HG02870 (cell line): Measurements from ENCODE around the gene CXorf58.
"Not testable (repeated sequence)": the region's sequence is repeated elsewhere in the genome, so short reads cannot be mapped to it uniquely, and the experiment has no call there.

ENCODE experiments used
- ATAC-seq: cut with Tn5 transposase; IDR thresholded peaks from one replicate; pipeline ENCODE4 v1.9.1; 2021; ENCODE audit warnings: mild to moderate bottlenecking, moderate library complexity; ENCODE audit not compliant: unreplicated experiment

Gene CXorf58

GRCh38 chrX:23907498-23908218 is at the start of gene CXorf58, which contains the start of gene APOO:
TSS of gene CXorf58 (plus strand) at chrX:23908006. CDS start at chrX:23910303, 2,297 bp downstream.
TSS of gene APOO (minus strand) at chrX:23907938. CDS start at chrX:23907702, 236 bp downstream.
- peak; percentile 82 for ATAC-seq

GRCh38 chrX:23859238-23859637 is 48.6 kb upstream of the CXorf58 start:
- not testable (repeated sequence) for ATAC-seq

GRCh38 chrX:23861215-23861896 is 46.5 kb upstream of the CXorf58 start:
- ATAC-seq = no peak

GRCh38 chrX:23861952-23862351 is 45.9 kb upstream of the CXorf58 start:
- ATAC-seq = not testable (repeated sequence)

GRCh38 chrX:23864742-23865326 is 43.0 kb upstream of the CXorf58 start:
- no peak for ATAC-seq

GRCh38 chrX:23870041-23870440 is 37.8 kb upstream of the CXorf58 start:
- ATAC-seq = no peak

- ATAC-seq = no peak
These were observed 35.8 kb upstream of the CXorf58 start for GRCh38 chrX:23871905-23872546.

GRCh38 chrX:23879380-23880090 is 28.3 kb upstream of the CXorf58 start:
- ATAC-seq = no peak

GRCh38 chrX:23883737-23884354 is 24.0 kb upstream of the CXorf58 start:
- ATAC-seq = no peak

- ATAC-seq = no peak
These were observed 23.3 kb upstream of the CXorf58 start for GRCh38 chrX:23884427-23885024.

GRCh38 chrX:23885803-23886202 is 22.0 kb upstream of the CXorf58 start:
- no peak for ATAC-seq

GRCh38 chrX:23887451-23887850 is 20.4 kb upstream of the CXorf58 start:
- no peak for ATAC-seq

GRCh38 chrX:23887918-23888317 is 19.9 kb upstream of the CXorf58 start:
- no peak for ATAC-seq

GRCh38 chrX:23888887-23889501 is 18.8 kb upstream of the CXorf58 start:
- no peak for ATAC-seq

- no peak for ATAC-seq
These were observed 16.9 kb upstream of the CXorf58 start for GRCh38 chrX:23890933-23891332.

- ATAC-seq = not testable (repeated sequence)
These were observed 12.8 kb upstream of the CXorf58 start for GRCh38 chrX:23894993-23895392.

GRCh38 chrX:23896539-23896938 is 11.3 kb upstream of the CXorf58 start:
- not testable (repeated sequence) for ATAC-seq

GRCh38 chrX:23896981-23897380 is 10.8 kb upstream of the CXorf58 start:
- no peak for ATAC-seq

GRCh38 chrX:23898412-23898959 is 9.3 kb upstream of the CXorf58 start:
- no peak for ATAC-seq
